ENCODE data around the gene TLN1. TPM values are rescaled to one million over a fixed set of nuclear protein-coding genes. Genes with fewer than 3 reads are reported as not detected.

Gene TLN1
- polyA plus RNA-seq, 1 donor from 2014 or later = 106 TPM

GRCh38 chr9:35653611-35654010 lies 78.4 kb downstream of the TLN1 start:
- Mint-ChIP-seq H3K27ac (peak overlapping the region in 2 of 3 donors; percentile 63 to 99), H3K9me3 (peaks cover 0 to 5% (median 0%) of the 10 kb centered on the region in 3 donors), H3K27me3 (peaks cover 2% of the 10 kb centered on the region), H3K4me3 (no peak overlapping the region), H3K4me1 (peaks cover 35 to 44% (median 39%) of the 10 kb centered on the region in 3 donors), H3K36me3 (no peaks in the 10 kb centered on the region)

DNA sequence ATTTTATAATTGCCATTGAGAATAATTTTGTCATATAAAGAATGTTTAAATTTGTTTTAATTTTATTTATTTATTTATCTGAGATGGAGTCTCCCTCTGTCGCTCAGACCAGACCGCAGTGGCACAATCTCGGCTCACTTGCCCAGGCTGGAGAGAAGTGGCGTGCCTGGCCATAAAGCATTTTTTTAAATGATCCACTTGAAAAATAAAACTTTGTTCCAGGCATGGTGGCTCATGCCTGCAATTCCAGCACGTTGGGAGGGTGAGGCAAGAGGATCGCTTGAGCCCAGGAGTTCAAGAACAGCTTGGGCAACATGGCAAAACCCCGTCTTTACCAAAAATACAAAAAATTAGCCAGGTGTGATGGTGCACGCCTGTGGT lies 79.2 kb downstream of the TLN1 start:
- Mint-ChIP-seq H3K27me3 (peaks cover under 1% of the 10 kb centered on the region), H3K4me3 (no peak overlapping the region), H3K9me3 (peaks cover 0 to 3% (median 0%) of the 10 kb centered on the region in 3 donors), H3K4me1 (peaks cover 40 to 50% (median 42%) of the 10 kb centered on the region in 3 donors), H3K36me3 (peaks cover 2% of the 10 kb centered on the region), H3K27ac (no peak overlapping the region)

DNA sequence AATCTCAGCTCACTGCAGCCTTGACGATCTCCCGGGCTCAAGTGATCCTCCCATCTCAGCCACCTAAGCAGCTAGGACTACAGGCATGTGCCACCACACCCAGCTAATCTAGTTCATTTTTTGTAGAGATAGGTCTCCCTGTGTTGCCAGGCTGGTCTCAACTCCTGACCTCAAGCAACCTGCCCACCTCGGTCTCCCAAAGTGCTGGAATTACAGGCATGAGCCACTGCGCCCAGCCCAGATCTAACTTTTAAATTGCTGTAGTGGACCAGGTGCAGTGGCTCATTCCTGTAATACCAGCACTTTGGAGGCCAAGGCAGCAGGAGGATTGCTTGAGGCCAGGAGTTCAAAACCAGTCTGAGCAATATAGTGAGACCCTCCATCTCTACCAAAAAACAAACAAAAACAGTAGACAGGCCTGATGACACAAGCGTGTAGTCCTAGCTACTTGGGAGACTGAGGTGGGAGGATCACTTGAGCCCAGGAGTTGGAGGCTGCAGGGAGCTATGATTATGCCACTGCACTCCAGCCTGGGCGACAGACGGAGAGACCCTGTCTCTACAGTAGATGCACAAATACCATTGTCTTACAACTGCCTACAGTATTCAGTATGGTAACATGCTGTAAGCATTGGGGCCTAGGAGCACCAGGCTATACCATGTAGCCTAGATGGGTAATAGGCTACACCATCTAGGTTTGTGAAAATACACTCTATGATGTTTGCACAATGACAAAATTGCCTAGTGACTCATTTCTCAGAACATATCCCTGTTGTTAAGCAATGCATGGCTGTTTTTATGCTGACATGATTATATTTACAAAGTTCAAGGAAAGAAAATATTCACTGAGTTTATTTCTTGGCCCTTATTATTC lies 79.8 kb downstream of the TLN1 start:
- Mint-ChIP-seq H3K27me3 (no peaks in the 10 kb centered on the region), H3K9me3 (peaks cover 0 to 2% (median 0%) of the 10 kb centered on the region in 3 donors), H3K4me3 (peak overlapping the region in 3 of 4 donors; percentile 63 to 96 (median 93)), H3K27ac (peak overlapping the region in 1 of 3 donors; percentile 47), H3K36me3 (peaks cover 2% of the 10 kb centered on the region), H3K4me1 (peaks cover 38 to 50% (median 42%) of the 10 kb centered on the region in 3 donors)

DNA sequence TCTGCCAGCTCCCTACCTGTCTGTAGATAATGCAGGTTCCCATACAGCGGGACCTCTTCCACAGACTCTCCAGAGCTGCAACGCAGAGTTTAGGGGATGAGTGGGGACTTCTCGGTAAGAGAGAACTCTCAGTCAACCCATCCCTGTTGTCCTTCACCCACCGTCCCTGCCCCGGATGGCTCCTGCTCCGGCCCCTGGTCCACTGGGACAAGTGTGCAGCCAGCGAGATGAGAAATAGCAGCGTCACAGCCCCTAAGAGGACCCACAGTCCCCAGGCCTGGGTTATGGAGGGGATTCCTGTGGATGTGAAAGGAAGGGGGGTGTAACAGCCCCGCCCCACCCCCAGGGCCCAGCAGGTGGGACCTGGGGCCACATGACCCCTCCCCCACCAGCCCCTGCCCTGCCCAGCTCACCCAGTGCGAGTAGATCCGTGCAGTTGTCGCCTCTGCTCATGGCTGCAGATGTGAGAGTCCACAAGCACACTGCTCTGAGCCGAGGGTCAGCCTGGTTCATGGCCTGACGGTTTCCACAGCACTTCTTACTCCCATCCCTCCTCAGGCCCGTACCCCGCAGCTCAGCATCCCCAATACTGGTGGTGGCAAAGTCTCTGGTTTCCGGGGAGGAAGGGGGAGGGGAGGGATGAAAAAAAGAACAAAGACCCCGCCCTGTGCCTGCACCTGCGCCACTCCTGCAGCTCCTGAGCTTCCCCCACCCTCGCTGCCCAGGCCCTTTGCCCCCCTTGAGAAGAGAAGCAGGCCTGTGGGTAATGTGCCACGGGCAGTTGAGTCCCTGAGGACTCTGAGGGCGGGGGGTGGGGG lies 81.4 kb downstream of the TLN1 start, which contains the start of gene SIT1:
Gene SIT1, minus strand, starts transcription at position 591 of the 818 bp plus-strand sequence. Its CDS starts 78 bp downstream, at position 513.
- Mint-ChIP-seq H3K27me3 (no peaks in the 10 kb centered on the region), H3K4me3 (peak within 1 kb of the TSS; percentile 93 to 98 (median 96)), H3K36me3 (peaks cover 2% of the 10 kb centered on the region), H3K9me3 (no peaks in the 10 kb centered on the region), H3K27ac (peak within 1 kb of the TSS; percentile 89 to 99 (median 93)), H3K4me1 (peaks cover 32 to 37% (median 36%) of the 10 kb centered on the region in 3 donors)

DNA sequence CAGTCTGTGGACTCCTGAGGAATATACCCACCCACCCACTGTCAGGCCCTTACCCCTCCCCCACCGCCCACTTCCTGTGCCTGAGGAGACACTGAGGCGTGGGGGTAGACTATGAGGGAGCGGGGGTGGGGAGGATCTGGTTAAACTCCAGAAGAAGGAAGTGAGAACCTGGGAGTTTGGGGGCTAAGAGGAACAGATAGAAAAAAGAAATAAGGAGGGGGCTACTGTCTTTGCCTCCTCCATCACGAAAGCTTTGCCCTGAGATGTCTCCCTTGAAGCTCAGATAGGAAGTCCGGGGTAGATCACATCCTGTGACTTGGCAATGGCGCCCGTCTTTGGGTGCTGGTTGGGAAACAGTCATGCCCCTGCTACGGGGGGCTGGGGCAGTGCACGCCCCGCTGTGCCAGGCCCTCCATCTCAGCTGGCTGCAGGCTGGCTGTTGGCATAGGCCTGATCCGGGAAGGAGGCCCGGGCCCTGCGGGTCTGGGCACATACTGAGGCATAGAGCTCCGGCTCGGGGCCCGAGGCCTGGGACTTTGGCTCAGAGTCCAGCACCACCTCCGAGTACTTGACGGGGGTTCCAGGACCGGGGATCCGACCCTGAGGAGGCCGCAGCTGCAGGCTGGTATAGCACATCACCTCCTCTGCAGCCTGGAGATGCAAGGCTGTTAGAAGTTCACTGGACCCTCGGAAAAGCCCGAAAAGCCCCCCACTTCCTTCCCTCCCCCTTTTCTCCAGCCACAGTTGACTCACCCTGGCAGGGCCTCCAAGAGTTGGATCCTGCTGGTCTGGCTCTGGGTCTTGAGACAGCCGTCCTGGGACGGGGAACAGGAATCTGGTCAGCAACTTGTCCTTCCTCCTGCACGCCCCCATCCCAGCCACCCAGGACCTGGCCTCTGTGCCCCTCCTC lies 82.3 kb downstream of the TLN1 start:
- Mint-ChIP-seq H3K27ac (peak overlapping the region; percentile 89 to 99 (median 93)), H3K27me3 (no peaks in the 10 kb centered on the region), H3K9me3 (no peaks in the 10 kb centered on the region), H3K4me3 (peak overlapping the region; percentile 93 to 98 (median 96)), H3K4me1 (peaks cover 33 to 35% (median 33%) of the 10 kb centered on the region in 3 donors), H3K36me3 (peaks cover 2% of the 10 kb centered on the region)

Other genes with a start within 250 kb of the TLN1 start
- not detected for gene RUSC2, start 242.1 kb downstream of the TLN1 start, polyA plus RNA-seq
- 10.3 TPM for gene TESK1, start 126.9 kb downstream of the TLN1 start, polyA plus RNA-seq
- gene CD72, start 113.8 kb downstream of the TLN1 start, polyA plus RNA-seq = 51.9 TPM
- 188 TPM for gene SIT1, start 81.3 kb downstream of the TLN1 start, polyA plus RNA-seq
- 30.5 TPM for gene RMRP, start 74.2 kb downstream of the TLN1 start, polyA plus RNA-seq
- gene CCDC107, start 73.9 kb downstream of the TLN1 start, polyA plus RNA-seq = 77.4 TPM
- gene ARHGEF39, start 67.0 kb downstream of the TLN1 start, polyA plus RNA-seq = 0.64 TPM
- not detected for gene CA9, start 58.3 kb downstream of the TLN1 start, polyA plus RNA-seq
- not detected for gene TPM2, start 42.3 kb downstream of the TLN1 start, polyA plus RNA-seq
- gene CREB3, start 471 bp upstream of the TLN1 start, polyA plus RNA-seq = 29.3 TPM
- 34.6 TPM for gene GBA2, start 17.0 kb upstream of the TLN1 start, polyA plus RNA-seq
- gene RGP1, start 17.1 kb upstream of the TLN1 start, polyA plus RNA-seq = 7.2 TPM
- 3.8 TPM for gene MSMP, start 22.1 kb upstream of the TLN1 start, polyA plus RNA-seq
- 1.9 TPM for gene NPR2, start 59.4 kb upstream of the TLN1 start, polyA plus RNA-seq
- 1.1 TPM for gene SPAG8, start 80.1 kb upstream of the TLN1 start, polyA plus RNA-seq
- 89.2 TPM for gene HINT2, start 82.8 kb upstream of the TLN1 start, polyA plus RNA-seq
- gene FAM221B, start 96.5 kb upstream of the TLN1 start, polyA plus RNA-seq = not detected
- 1.3 TPM for gene TMEM8B, start 97.0 kb upstream of the TLN1 start, polyA plus RNA-seq
- gene OR13J1, start 138.2 kb upstream of the TLN1 start, polyA plus RNA-seq = not detected
- gene HRCT1, start 174.0 kb upstream of the TLN1 start, polyA plus RNA-seq = not detected
- gene SPAAR, start 177.3 kb upstream of the TLN1 start, polyA plus RNA-seq = not detected
- gene OR2S2, start 226.0 kb upstream of the TLN1 start, polyA plus RNA-seq = not detected